KBM-7 (cell line): ENCODE results near the gene CLEC3B.
"Not testable (repeated sequence)": the region's sequence is repeated elsewhere in the genome, so short reads cannot be mapped to it uniquely, and the experiment has no call there.

ENCODE experiments used
- DNase-seq: peaks from one replicate; pipeline ENCODE4 v3.0.0-alpha.2; 2015
- in situ Hi-C: fragments of 300-500 bp; cut with MboI; formaldehyde crosslinking; loops from 2 replicates; pipeline ENCODE4 v1.14.3; 2020; ENCODE audit warnings: low sequenced_read_pairs, low pct_unique_long_range_greater_than_20kb, mixed read lengths

CLEC3B gene

GRCh38 chr3:45056608-45057301 is 30.7 kb downstream of the CLEC3B start:
- no peak for DNase-seq
- in situ Hi-C loops, result no loop called here

GRCh38 chr3:45057557-45057956 is 31.5 kb downstream of the CLEC3B start:
- in situ Hi-C loops, result no loop called here
- DNase-seq, result no peak

- no peak for DNase-seq
- in situ Hi-C loops, result no loop called here
Observed at GRCh38 chr3:45059132-45059531, 33.0 kb downstream of the CLEC3B start.

- DNase-seq, result no peak
- in situ Hi-C loops, result no loop called here
Observed at GRCh38 chr3:45060165-45060892, 34.2 kb downstream of the CLEC3B start.

GRCh38 chr3:45062697-45063070 is 36.6 kb downstream of the CLEC3B start:
- no peak for DNase-seq
- in situ Hi-C loops, result no loop called here

GRCh38 chr3:45064512-45065372 is 38.6 kb downstream of the CLEC3B start:
- DNase-seq, result peak; percentile 88
- in situ Hi-C loops, result no loop called here

GRCh38 chr3:45065373-45065720 is 39.2 kb downstream of the CLEC3B start:
- in situ Hi-C loops, result no loop called here
- no peak for DNase-seq

- in situ Hi-C loops, result no loop called here
Observed at GRCh38 chr3:45066109-45066801, 40.2 kb downstream of the CLEC3B start.

GRCh38 chr3:45067486-45067885 is 41.4 kb downstream of the CLEC3B start:
- DNase-seq, result no peak
- in situ Hi-C loops, result no loop called here

More at GRCh38 chr3:45066109-45066801, 40.2 kb downstream of the CLEC3B start:
- no peak for DNase-seq

- DNase-seq, result no peak
- in situ Hi-C loops, result no loop called here
Observed at GRCh38 chr3:45067941-45068340, 41.8 kb downstream of the CLEC3B start.

- no peak for DNase-seq
- in situ Hi-C loops, result no loop called here
Observed at GRCh38 chr3:45071075-45071474, 45.0 kb downstream of the CLEC3B start.

GRCh38 chr3:45075821-45076625 is 49.9 kb downstream of the CLEC3B start:
- DNase-seq, result peak; percentile 48
- in situ Hi-C loops, result no loop called here

- in situ Hi-C loops, DNase-seq: not testable (repeated sequence)
Observed at GRCh38 chr3:45078256-45078655, 52.2 kb downstream of the CLEC3B start.

GRCh38 chr3:45078910-45079522 is 52.9 kb downstream of the CLEC3B start:
- in situ Hi-C loops, result no loop called here
- no peak for DNase-seq

- in situ Hi-C loops, result no loop called here
- no peak for DNase-seq
Observed at GRCh38 chr3:45079715-45080114, 53.6 kb downstream of the CLEC3B start.

GRCh38 chr3:45080824-45081223 is 54.7 kb downstream of the CLEC3B start:
- in situ Hi-C loops, result no loop called here
- DNase-seq, result no peak

- no peak for DNase-seq
- in situ Hi-C loops, result no loop called here
Observed at GRCh38 chr3:45081506-45082141, 55.5 kb downstream of the CLEC3B start.

- in situ Hi-C loops, result no loop called here
- no peak for DNase-seq
Observed at GRCh38 chr3:45082142-45082538, 56.0 kb downstream of the CLEC3B start.
